Activated CD8-positive, alpha-beta T cell treated with anti-CD3 and anti-CD28 coated beads for 36 hours (primary cell): Measurements from ENCODE around the gene PIK3CB. TPM values are rescaled to one million over a fixed set of nuclear protein-coding genes. Genes with fewer than 3 reads are reported as not detected.
"Not testable (repeated sequence)": the region's sequence is repeated elsewhere in the genome, so short reads cannot be mapped to it uniquely, and the experiment has no call there.

ENCODE experiments used
- ATAC-seq: fragments of 200-7000 bp; cut with Tn5 transposase; one replicate; pipeline ENCODE4 v1.10.0; 2021; ENCODE audit warnings: mild to moderate bottlenecking, moderate library complexity
- CTCF ChIA-PET: fragments of 350-600 bp; sonication (Branson Sonifier 250); formaldehyde crosslinking; loops from one replicate; lab custom pipeline; 2021; ENCODE audit warnings: antibody characterized with exemption; lab: Charles Lee
- POLR2A ChIA-PET: fragments of 350-600 bp; sonication (Branson Sonifier 250); formaldehyde crosslinking; loops from one replicate; lab custom pipeline; 2021; ENCODE audit warnings: antibody characterized with exemption; lab: Charles Lee
- DNase-seq: peaks from one replicate; pipeline ENCODE4 v3.0.0-alpha.2; 2020
- H3K27ac Mint-ChIP-seq: one replicate; pipeline ENCODE4 v1.8.0; 2021; ENCODE audit warnings: mild to moderate bottlenecking, mixed read lengths
- H3K27me3 Mint-ChIP-seq: one replicate; pipeline ENCODE4 v1.8.0; 2021; ENCODE audit warnings: mixed read lengths
- H3K36me3 Mint-ChIP-seq: one replicate; pipeline ENCODE4 v1.8.0; 2021; ENCODE audit warnings: low read depth, mixed read lengths
- H3K4me1 Mint-ChIP-seq: one replicate; pipeline ENCODE4 v1.8.0; 2021; ENCODE audit warnings: low read depth, mixed read lengths
- H3K4me3 Mint-ChIP-seq: one replicate; pipeline ENCODE4 v1.8.0; 2021; ENCODE audit warnings: mild to moderate bottlenecking, moderate library complexity, mixed read lengths
- H3K9me3 Mint-ChIP-seq: one replicate; pipeline ENCODE4 v1.8.0; 2021; ENCODE audit warnings: mixed read lengths
- CTCF ChIP-seq: fragments of 200-600 bp; IDR thresholded peaks from one replicate; pipeline ENCODE4 v1.8.0; 2022; ENCODE audit warnings: antibody characterized with exemption, mild to moderate bottlenecking
- intact Hi-C: fragments of 100-400 bp; cut with micrococcal nuclease; formaldehyde crosslinking; loops from one replicate; pipeline ENCODE4 v1.10.0; 2022
- total RNA-seq, 2 experiments: library from RNA; stranded (reverse); gene quantifications; one replicate each; pipeline ENCODE4 v1.2.3, GENCODE V29; 2021

The PIK3CB gene
- total RNA-seq, 2 experiments from 2014 or later: 12.4 to 13.4 TPM

GRCh38 chr3:138681463-138682220 is 153.1 kb downstream of the PIK3CB start:
- Mint-ChIP-seq H3K36me3 (peaks cover 14% of the 10 kb centered on the region), H3K4me1 (peaks cover 2% of the 10 kb centered on the region), H3K9me3 (peaks cover 2% of the 10 kb centered on the region), H3K27me3 (no peaks in the 10 kb centered on the region), H3K4me3 (no peak overlapping the region), H3K27ac (no peak overlapping the region)
- DNase-seq: no peak
- intact Hi-C loops: no loop called here
- ChIA-PET POLR2A (no interaction called here), CTCF (interaction anchor here (1.4 kb wide), 1 partner anchor 87 kb away, joined by 3 read pairs; no protein-coding TSS in a partner anchor)
- no peak for ATAC-seq
- no peak for TF ChIP-seq CTCF

- intact Hi-C loops, H3K9me3 Mint-ChIP-seq, ATAC-seq, H3K27me3 Mint-ChIP-seq, H3K4me3 Mint-ChIP-seq, DNase-seq, H3K4me1 Mint-ChIP-seq, POLR2A ChIA-PET, CTCF ChIA-PET, H3K27ac Mint-ChIP-seq: not testable (repeated sequence)
- H3K36me3 Mint-ChIP-seq: peaks cover 21% of the 10 kb centered on the region
These were observed 153.8 kb downstream of the PIK3CB start for GRCh38 chr3:138680974-138681373.

- H3K27ac Mint-ChIP-seq: no peak overlapping the region
- POLR2A ChIA-PET: interaction anchor here (0.8 to 1.2 kb wide), 2 partner anchors 69 to 84 kb away, joined by 3 to 7 read pairs; partner anchors contain the start of gene CEP70
- H3K27me3 Mint-ChIP-seq: no peaks in the 10 kb centered on the region
- H3K36me3 Mint-ChIP-seq: peaks cover 39% of the 10 kb centered on the region
- no peak for ATAC-seq
- no peak for DNase-seq
- H3K9me3 Mint-ChIP-seq: peaks cover 13% of the 10 kb centered on the region
- CTCF ChIA-PET: interaction anchor here (1.4 to 2.3 kb wide), 2 partner anchors 237 to 244 kb away, joined by 6 to 14 read pairs; no protein-coding TSS in a partner anchor
- intact Hi-C loops: no loop called here
- H3K4me1 Mint-ChIP-seq: no peaks in the 10 kb centered on the region
- no peak for TF ChIP-seq CTCF
- H3K4me3 Mint-ChIP-seq: no peak overlapping the region
These were observed 155.8 kb downstream of the PIK3CB start for GRCh38 chr3:138678874-138679392.

- no peak for ATAC-seq
- H3K36me3 Mint-ChIP-seq: peaks cover 41% of the 10 kb centered on the region
- no peaks in the 10 kb centered on the region for H3K27me3 Mint-ChIP-seq
- intact Hi-C loops: no loop called here
- TF ChIP-seq CTCF: no peak
- POLR2A ChIA-PET: interaction anchor here (0.9 kb wide), 1 partner anchor 64 kb away, joined by 3 read pairs; no protein-coding TSS in a partner anchor
- H3K4me3 Mint-ChIP-seq: no peak overlapping the region
- DNase-seq: no peak
- H3K9me3 Mint-ChIP-seq: peaks cover 13% of the 10 kb centered on the region
- no peaks in the 10 kb centered on the region for H3K4me1 Mint-ChIP-seq
- CTCF ChIA-PET: interaction anchor here (0.8 to 2.7 kb wide), 5 partner anchors 47 to 245 kb away, joined by 3 to 14 read pairs (median 6); no protein-coding TSS in a partner anchor
- no peak overlapping the region for H3K27ac Mint-ChIP-seq
These were observed 156.6 kb downstream of the PIK3CB start for GRCh38 chr3:138678086-138678485.

GRCh38 chr3:138675393-138675792 is 159.3 kb downstream of the PIK3CB start:
- no peak for DNase-seq
- ATAC-seq: no peak
- intact Hi-C loops: no loop called here
- Mint-ChIP-seq H3K27me3 (no peaks in the 10 kb centered on the region), H3K4me3 (no peak overlapping the region), H3K27ac (no peak overlapping the region), H3K9me3 (peaks cover 13% of the 10 kb centered on the region), H3K4me1 (no peaks in the 10 kb centered on the region), H3K36me3 (peaks cover 42% of the 10 kb centered on the region)
- CTCF ChIA-PET: interaction anchor here (2.7 kb wide), 1 partner anchor 241 kb away, joined by 8 read pairs; no protein-coding TSS in a partner anchor
- POLR2A ChIA-PET: no interaction called here
- no peak for TF ChIP-seq CTCF
